Mammary microvascular endothelial cell (primary cell): Measurements from ENCODE around the gene TENT4B. TPM values are rescaled to one million over a fixed set of nuclear protein-coding genes. Genes with fewer than 3 reads are reported as not detected.

Source experiments
- total RNA-seq: library from RNA; depleted of rRNA; stranded (reverse); fragments of >200 nt; gene quantifications from 2 replicates; pipeline ENCODE4 v1.2.3, GENCODE V29; 2015

TENT4B gene
- 8.7 and 10.0 TPM in 2 replicates for total RNA-seq

DNA sequence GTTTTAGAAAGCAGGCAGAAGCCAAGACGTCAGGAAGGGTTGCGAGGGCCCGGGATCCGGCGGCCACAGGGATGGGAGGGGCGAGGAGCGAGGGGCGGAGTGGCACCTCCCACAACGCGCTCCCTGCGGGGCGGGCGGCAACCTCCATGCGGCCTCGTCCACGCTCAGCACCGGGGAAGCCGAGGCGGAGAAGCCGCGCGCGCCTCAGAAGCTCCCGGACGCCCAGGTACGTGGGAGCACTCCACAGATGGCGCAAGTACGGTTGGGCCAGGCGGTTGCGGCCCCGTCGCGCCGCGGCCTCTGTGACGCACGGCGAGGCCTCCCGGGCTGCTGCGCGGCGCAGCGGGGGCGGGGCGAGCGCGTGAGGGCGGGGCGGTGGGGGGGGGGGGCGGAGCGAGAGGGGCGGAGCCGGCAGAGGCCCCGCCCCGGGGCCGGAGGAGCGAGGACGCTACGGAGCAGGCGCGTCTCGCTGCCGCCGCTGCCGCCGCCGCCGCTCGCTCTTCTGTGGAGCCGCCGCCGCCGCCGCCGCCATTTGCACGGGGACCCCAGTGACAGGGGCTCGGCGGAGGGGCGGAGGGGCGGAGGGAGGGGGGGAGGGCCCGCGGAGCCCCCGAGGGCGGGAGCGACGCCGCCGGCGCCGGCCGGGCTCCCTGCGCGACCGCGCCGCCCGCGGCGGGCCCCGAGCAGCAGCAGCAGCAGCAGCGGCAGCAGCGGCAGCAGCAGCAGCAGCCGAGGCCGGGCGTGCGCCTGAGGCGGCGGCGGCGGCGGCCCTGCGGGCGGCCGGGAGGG is at the start of gene TENT4B:
Gene TENT4B (plus strand): TSS at position 500 of the 789 bp plus-strand sequence. CDS start 316 bp downstream, outside the sequence.

DNA sequence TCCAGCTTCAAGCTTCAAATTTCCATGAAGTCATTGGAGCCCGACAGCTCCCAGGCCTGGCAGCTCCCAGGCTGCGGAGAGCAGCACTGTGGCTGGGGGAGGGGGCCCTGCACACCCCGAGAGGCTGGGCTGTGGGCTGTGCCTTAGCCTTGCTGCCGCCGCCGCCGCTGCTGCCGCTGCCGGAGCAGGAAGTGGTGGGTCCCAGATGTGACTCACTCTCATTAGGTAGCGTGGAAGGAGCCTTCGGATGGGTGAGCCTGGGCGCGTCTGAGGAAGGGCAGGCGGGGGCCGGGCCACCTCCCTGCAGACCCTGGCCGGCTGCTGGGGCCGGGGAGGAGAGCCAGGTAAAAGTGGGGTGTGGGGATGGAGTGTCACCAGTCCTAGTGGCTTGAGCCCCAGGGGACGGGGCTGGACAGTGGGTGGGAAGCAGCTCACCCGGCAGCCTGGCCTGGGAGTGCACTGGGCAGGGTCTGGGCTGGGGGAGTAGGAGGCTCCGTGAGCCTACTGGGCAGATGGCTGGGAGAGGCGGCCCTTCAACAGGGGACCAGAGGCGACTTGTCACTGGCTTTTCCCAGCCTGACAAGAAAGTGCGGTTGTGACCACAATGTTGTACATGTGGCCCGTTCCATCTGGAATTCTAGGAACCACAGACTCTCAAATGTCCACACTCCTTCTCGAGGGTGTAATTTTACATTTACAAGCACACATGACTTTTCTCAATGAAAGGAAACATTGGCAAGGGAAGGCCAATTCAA is 113.4 kb downstream of the TENT4B start, which contains the start of gene ADCY7:
Gene ADCY7 (plus strand): TSS at position 215 of the 755 bp plus-strand sequence. CDS start 21,629 bp downstream, outside the sequence.

Other genes starting within 250 kb of the TENT4B start
- 13.5 and 20.3 TPM in 2 replicates for gene CNEP1R1, start 128.1 kb upstream of the TENT4B start, total RNA-seq
- 17.3 and 20.6 TPM in 2 replicates for gene HEATR3, start 87.3 kb upstream of the TENT4B start, total RNA-seq
- 2.9 and 10.1 TPM in 2 replicates for gene ADCY7, start 113.2 kb downstream of the TENT4B start, total RNA-seq
- gene BRD7, start 215.7 kb downstream of the TENT4B start, total RNA-seq = 41.0 and 49.9 TPM in 2 replicates